OCI-LY3 (cell line): ENCODE data around the gene WDR19.

Experiments
- CTCF ChIP-seq: fragments of 200-600, 300-600 bp; sonication (generic); IDR thresholded peaks from 2 replicates; pipeline ENCODE4 v1.5.1; 2014; ENCODE audit warnings: antibody characterized with exemption, low read length, low read depth
- EZH2phosphoT487 ChIP-seq: fragments of 200-600 bp; shearing (Covaris generic); IDR thresholded peaks from 2 replicates; pipeline ENCODE4 v1.6.1; 2018; ENCODE audit warnings: antibody characterized with exemption, mixed run types, low read depth

- TF ChIP-seq CTCF (no peak), EZH2phosphoT487 (no peak)
Observed at GRCh38 chr4:39205000-39205399, 22.7 kb downstream of the WDR19 start.
